ENCODE data around the gene BCAS1.

BCAS1 gene

DNA sequence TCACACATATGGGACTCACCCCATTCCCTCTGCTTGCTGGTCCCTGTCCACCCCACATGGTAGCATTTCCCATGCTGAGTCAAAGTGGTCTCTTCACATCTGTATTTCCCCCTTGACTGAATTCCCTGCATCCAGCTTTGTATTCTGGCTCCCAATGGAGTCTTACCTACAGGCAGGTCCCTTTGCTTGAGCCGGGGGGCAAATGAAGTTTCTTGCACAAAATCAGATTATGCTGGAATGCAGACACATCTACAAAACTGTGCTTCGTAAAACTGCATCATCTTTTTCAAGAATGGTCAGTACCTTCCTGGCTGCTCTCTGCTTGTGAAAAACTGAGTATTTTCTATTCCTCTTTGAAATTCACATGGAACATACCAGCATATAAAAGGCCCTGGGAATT lies 32.1 kb upstream of the BCAS1 start:
- DNase-seq = no peak

DNA sequence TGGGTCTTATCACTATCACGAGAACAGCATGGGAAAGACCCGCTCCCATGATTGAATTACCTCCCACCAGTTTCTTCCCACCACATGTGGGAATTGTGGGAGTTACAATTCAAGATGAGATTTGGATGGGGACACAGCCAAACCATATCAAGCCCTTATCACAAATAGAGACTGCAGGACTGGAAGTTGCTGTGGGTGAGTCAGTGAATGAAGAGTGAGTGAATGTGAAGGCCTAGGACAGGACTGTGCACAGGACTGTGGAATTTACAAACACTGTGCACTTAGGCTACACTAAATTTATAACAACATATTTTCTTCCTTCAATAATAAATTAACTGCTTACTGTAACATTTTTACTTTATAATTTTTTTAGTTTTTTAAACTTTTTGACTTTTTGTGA lies 30.2 kb upstream of the BCAS1 start:
- no peak for DNase-seq

DNA sequence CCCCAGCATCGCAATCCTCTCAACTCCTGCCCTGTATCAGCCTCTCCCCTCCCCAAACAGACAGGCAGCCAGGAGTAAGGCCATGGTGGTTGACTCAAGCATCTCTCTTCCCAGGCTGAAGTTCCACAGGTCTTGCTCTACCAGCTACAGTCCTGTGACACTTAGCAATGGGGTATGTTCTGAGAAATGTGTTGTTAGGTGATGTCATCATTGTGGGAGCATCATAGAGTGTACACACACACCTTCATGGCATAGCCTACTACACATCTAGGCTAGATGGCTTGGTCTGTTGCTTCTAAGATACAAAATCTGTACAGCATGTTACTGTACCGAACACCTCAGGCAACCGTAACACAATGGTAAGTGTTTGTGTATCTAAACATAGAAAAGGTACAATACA lies 29.5 kb upstream of the BCAS1 start:
- no peak for DNase-seq

DNA sequence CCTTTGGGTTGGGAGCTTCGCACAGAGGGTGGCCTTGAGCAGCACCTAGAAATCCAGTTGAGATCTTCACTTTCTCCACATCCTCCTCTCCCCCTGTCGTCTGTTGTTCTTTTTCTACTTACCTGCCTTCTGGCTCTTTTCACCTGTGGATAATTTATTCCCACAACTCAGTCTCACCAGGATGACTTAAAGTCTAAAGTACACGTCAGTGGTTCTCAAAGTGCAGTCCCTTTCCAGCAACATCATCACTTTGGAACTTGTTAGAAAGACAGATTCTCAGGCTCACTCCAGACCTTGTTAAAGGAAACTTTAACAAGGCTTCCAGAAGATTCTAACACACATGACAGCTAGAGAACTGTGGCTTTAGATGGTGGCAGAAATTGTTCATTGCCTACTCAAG lies 27.7 kb upstream of the BCAS1 start:
- DNase-seq = no peak

DNA sequence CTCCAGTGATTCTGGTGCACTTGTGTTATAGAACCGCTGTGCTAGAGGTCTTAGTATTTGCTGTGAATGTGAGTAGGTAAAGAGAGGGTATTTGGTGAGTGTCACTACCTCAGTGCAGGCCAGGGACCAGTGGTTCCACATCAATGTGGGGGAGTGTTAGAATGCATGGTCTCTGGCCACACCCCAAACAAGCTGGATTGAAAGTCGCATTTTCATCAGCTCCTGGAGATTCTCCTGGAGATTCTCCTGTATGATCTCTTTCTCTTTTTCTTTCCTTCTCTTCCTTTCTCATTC lies 26.8 kb upstream of the BCAS1 start:
- no peak for DNase-seq

DNA sequence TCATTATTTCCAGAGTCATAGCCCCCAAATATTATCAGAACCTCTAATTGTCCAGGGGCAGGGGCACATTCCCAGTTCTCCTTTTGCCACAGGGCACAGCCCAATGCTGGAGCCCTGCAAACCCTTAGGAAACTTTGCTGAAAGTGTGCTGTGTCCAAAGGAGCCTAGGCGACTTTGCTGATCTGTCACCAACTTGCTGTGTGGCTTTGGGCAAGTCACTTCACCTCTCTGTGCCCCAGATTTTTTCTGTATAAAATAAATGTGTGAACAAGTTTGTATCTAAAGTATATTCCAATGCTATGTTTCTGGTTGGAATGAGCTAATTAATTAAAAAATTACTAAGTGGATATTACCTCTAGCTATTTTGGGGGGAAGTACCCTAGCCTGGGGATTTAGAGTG lies 25.4 kb upstream of the BCAS1 start:
- DNase-seq = no peak

DNA sequence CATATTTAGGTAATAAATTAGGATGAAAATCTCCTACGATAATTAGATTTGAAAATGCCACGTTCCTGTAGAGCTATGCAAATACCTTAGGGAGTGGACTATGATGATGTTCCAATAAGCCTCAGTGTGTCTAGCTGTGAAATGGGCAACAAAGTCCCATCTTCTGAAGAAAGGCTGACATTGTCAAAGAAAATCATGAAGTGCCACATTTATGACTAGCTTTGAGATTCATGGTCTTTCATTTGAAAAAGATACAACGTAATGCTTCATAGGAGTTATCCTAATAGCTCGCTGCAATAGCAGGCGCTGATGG lies 23.8 kb upstream of the BCAS1 start:
- no peak for DNase-seq

DNA sequence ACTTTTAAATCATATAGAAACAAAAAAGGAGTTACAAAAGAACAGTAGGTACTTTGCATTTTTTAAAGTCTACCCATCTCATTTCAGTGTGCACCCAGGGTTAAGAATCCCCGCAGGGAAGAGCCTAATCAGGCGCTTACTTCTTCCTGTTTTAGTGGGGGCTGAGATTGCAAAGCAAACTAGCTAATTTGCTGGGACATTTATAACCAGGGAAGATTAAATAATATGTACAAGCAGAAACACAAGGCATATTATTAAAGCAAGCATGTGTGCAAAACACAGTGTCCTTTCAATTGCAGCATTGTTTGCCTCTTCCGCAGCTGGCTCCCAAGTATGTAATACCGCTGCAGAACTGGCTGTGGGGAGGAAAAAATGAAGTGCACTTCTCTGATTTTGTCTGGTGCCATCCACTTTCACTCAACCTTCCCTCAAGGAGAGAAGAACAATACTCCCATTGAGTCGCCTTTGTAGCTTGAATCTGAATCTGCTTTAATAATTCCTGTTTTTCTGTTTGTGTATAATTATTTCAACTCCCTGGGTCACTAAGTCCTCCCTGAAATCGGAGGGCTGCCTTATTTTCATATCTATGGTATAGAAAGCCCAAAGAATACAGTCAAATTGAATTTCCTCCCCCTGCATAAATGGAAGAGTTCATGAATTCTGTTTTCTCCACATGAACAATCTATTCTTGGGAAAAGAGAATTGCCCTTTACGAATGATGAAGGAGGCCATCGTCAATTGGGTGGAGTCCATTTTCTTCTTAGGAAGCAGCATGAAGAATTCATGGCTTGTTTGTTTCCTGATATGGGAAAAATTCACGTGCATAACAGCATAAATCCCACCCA lies 23.3 kb upstream of the BCAS1 start:
- DNase-seq = no peak

DNA sequence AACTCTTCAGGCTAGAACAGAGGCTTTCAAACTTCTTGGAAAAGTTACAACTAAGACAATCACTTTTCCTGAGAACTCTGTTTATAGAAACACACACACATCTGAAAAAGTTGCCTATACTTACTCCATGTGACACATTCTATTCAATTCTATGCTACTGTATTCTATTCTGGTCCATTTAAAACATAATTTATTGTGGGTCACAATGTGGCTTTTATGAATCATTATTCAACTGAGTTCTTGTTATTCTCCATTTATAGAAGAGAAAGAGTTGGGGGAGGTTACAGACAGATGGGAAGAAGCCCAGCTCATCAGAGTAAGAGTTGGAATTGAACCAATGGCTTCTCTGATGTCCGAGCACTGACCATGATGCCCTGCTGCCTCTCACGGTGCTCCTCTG lies 21.6 kb upstream of the BCAS1 start:
- no peak for DNase-seq

DNA sequence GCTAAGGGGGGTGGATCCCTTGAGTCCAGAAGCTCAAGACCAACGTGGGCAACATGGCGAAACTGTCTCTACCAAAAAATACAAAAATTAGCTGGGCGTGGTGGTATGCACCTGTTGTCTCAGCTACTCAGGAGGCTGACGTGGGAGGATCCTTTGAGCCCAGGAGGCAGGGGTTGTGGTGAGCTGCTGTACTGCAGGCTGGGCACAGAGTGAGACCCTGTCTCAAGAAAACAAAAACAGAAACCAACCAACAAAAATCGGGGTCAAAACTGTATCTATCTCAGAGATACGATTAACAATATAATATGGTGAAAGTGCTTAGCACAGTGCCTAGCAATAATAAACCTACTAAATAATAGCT lies 20.7 kb upstream of the BCAS1 start:
- no peak for DNase-seq

DNA sequence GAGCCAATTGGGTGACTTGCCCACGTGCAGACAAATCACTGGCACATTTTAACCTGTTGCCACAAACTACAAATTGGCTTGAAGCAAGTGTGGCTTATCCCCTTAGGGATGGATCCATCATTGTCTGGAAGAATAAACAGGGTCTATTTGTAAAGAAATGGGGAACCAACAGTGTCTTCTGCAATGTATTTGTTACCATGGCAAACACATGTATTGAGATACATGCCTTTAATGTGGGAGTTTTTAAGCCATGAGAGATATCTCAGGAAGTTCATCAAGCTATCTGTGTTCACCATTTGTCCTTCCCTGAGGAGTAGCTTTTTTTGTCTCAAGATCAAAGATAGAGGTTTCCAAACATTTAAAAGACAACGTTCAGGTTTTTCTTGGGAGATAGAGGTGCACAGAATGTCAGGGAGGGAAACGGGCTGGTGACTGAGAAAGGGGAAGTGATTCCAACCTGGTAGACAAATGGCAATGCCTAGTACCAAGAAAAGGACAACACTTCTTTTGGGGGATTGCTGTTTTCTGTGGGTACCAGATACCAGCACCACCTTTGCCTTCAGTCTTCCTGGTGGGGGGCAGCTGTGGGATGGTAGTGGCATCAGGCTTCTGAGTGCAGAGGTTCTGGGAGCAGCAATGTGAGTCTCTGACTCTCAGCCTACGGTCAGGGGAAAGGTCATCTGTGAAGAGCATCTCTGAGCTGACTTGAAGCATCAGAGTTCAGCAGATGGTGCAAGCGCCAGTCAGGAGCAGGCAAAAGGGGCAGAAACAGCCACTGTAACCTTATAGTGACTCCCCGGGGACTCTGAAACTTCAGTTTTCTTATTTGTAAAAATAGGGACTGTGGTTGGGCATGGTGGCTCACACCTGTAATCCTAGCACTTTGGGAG lies 20.1 kb upstream of the BCAS1 start:
- no peak for DNase-seq

DNA sequence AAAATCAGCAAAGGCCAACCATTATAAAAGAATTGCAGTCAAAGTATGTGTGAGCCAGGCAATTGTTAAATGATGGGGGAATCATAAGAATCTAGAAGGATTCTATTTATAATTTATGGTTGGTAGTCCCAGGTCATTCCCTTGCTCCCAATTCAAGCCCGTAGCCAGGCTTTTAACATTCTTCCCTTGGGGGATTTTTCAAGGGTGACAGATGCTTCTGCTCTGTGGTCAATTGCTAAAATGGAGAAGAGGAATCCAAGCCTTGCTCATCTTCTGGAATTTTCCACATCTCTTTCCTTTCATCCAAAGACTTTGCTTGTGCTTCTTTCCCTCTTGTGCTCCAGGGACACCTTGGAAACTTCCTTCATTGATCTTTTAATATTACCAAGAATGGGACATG lies 18.0 kb upstream of the BCAS1 start:
- no peak for DNase-seq

DNA sequence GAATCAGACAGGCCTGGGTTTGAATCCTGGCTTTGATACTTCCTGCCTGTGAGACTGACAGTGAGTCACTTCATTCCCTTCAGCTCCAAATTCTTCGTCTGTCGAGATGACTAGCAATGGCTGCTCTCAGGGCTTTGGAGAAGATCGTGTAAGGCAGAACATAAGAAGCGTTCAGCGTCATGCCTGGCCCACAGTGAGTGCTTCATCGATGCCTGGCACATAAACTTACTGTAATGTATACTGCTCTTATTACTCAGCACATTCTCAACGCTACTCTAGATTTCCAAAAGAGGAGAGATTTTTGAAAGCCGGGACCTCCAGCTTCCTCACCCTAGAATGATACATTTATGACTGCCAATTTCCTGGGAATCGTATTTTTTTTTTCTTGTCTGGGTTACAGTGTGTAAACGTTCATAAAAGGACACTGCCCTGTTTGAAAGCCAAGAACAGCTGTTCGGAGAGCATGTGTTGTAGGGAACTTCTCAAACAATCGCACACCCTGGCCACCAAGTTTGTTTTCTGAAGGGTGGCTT lies 16.2 kb upstream of the BCAS1 start:
- DNase-seq = no peak

DNA sequence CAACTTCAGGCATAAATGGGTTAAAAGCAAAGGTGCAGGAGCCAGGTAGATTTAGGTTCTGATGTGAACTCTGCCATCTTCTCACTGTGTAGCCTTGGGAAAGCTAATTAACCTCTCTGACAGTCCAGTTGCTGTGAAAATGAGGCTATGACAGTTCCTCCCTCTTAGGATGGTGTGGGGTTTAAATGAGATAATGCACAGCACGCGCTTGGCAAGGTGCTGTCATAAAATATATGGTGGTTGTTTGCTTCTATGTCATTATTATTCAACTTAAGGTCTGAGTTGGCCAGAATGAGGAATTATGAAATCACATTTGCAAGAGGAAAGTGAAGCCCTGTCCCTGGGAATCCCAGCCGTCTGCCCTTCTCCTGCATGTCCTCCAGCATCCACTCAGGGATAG lies 15.5 kb upstream of the BCAS1 start:
- DNase-seq = no peak

DNA sequence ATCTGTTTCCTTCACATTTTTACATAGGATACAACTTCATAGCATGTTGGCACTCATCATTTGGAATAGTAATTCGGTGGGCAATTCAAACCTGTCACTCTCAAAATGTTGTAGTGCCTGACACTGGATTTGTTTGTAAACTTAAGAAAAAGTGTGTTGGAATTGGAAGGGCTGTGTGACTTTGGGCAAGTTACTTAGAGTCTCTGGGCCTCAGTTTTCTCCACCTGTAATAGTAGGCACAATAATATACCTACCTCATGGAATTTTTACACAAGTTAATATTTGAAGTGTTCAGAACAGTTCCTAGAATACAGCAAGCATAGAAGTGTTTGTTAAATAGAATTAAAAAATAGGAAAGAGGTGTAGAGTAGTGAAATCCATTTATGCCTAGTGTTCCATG lies 15.0 kb upstream of the BCAS1 start:
- no peak for DNase-seq

DNA sequence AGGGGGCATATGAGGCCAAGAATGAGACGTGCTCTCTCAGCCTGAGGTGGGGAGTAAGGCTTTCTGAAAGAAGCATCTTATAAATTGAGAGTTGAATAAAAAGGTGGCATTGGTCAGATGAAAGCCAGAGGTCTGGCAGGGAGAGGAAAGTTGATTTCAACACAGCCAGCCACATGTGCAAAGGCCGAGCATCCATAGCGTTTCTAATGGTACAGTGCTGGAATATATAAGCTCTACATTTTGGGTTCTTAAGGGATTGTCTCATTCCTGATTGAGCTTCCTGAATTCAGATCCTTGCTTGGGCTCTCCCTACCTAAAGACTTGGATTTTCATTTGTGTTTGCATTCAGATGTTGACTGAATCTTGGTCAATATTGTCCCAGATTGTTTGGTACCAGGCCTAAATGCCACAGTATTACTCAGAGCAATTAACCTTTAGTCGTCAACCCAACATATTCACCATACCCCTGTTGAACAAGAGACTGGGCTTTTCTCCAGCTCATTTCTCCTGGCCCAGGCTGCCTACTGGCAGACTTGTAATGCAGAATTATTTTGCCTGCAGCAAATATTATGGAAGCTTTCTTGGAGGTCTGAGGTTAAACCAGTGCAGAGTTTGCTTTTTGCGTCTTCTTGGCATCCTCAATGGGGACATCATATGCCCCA lies 14.5 kb upstream of the BCAS1 start:
- DNase-seq = no peak

DNA sequence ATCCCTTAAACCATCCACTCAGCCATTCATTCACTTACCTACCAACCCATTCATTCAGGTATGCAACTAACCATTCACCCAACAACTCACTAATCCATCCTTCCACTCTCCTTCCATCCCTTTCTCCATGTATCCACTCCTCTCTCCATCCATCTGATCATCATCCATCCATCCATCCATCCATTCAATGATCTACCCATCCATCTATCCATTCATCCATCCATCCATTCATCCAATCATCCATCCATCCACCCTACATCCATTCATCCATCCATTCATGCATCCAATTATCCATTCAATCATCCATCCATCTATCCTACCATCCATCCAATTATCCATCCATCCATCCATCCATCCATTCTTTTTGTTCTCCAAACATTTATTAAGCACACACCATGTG lies 13.8 kb upstream of the BCAS1 start:
- no peak for DNase-seq

DNA sequence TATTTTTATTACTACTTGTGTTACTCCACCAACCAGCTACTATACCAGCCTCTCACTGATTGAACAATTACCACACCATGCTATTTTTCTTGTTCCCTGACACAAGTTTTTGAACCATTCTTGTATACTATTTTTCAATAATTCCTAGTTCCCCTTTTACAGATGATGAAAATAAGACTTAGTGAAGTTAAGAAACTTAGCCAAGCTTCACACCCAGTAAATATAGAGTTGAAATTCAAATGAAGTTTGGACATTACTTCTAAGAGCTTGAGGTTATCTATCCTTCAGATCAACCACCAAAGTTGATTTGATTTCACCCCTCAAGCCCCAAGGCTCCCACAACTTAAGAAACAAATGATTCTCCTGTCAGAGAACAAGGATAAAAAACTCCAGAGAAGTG lies 13.1 kb upstream of the BCAS1 start:
- no peak for DNase-seq

DNA sequence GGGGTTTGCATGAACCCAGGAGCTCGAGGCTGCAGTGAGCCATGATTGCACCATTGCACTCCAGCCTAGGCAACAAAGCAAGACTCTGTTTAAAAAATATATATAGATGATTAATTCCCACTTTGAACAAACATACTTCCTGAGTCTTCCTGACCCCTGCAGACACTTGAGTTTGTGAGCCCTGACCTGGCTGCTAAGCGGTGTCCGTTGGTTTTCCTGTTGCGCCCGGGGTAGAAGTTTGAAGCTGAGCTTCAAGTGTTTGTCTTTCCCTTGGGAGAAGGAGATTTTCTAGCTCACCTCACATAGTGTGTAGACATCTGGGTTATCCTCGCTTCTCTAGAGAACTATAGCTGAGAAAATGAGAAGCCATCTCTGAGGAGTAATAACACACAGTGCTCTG lies 11.7 kb upstream of the BCAS1 start:
- DNase-seq = no peak

DNA sequence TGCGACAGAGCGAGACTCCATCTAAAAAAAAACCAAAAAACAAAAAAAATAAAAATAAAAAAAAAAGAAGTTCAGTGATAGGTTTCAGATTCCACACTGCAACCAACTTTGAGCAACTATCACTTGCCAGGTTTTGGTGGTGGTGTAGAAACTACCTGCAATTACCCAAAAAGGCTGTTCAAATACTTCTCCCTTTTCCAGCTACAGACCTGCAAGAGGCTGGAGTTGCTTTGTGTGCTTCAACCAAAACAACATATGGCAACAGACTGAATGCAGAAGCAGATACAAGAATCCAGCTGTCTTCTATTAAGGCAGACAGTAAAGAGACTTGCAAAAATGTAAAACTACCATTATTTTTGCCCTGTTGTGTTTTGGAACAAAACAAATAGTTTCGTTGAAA lies 9.3 kb upstream of the BCAS1 start:
- DNase-seq = no peak

DNA sequence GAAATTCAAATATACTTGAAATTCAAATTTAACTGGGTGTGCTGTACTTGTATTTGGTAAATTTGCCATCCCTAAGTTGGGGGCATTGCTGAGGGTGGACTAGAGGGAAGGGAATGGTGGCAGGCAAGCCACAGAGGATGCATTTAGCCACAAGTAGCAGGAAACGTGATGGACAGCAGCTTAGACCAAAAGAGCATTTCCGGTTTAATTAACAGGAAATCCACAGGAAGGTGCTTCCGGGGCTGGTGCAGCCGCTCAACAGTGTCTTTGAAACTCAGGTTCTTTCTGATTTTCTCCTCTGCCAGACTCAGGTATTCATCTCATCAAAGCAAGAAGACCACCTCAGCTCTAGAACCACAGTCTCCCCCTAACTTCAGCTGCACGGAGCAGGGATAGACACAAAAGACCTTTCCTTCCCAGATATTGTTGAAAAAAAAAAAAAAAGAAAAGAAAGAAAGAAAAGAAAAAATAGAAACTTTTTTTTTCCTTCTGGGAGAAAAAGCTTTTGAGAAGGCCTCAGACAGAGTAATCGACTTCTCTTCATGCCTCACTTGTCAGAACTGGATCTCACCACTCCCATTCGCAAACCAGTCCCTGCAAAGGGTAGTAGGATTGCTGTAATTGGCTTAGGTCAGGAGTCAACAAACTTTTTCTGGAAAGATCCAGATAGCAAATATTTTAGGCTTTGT lies 8.0 kb upstream of the BCAS1 start:
- no peak for DNase-seq

DNA sequence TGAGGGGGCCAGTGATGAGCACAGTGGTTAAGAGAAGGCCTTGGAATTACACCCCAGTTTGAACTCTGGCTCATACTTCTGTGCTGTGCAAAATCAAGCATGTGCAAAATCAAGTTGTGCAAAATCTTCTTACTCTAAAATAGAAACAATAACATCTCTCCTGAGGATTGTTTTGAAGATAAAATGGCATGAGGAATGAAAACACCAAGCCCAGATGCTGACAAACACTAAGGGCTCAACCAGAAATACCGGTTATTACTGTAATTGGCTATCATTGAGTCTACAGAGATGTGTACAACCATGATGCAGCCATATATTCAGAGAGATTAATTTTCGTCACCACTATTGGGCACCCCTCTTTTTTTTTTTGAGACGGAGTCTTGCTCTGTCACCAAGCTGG lies 5.9 kb upstream of the BCAS1 start:
- no peak for DNase-seq

DNA sequence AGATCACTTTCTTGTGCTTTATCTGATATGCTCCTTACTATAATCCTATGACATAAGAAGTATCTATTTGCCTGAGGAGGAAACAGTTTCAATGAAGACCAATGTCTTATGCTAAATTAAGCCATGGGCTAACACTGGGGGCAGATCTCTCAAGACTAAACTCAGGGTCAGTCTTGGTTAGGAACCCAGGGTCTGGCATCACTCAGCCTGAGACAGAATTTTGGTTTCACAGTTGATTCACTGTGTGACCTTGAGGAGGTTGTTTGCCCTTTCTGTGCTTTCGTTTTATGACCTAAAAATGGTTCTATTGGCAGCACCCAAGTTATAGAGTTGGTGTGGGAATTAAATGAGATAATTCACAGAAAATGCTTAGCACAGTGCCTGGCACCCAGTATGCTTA lies 4.9 kb upstream of the BCAS1 start:
- no peak for DNase-seq
